Caco-2 (cell line): ENCODE results near the gene TTC38. TPM values are rescaled to one million over a fixed set of nuclear protein-coding genes. Genes with fewer than 3 reads are reported as not detected.

Source experiments
- BruUV-seq: library from RNA; stranded (reverse); fragments of 400-500 nt; replicated peaks from 2 replicates; lab custom pipeline; 2021; lab: Mats Ljungman, UMichigan
- CTCF ChIA-PET: fragments of 300-600 bp; sonication (Branson Sonifier 250); formaldehyde crosslinking; loops from one replicate; lab custom pipeline; 2022; ENCODE audit warnings: antibody characterized with exemption; lab: Charles Lee
- POLR2A ChIA-PET: fragments of 300-600 bp; sonication (Branson Sonifier 250); formaldehyde crosslinking; loops from one replicate; lab custom pipeline; 2022; ENCODE audit warnings: antibody characterized with exemption; lab: Charles Lee
- DNase-seq, 2 experiments: peaks; one replicate each; pipeline versions ENCODE4 v3.0.0 to v3.0.0-alpha.2; 2020 to 2022
- H3K27me3 ChIP-seq: replicated peaks from 2 replicates; pipeline ENCODE4 v1.6.0; 2011; ENCODE audit warnings: low read length; ENCODE audit not compliant: control insufficient read depth, insufficient read depth
- H3K36me3 ChIP-seq: 2 replicates; pipeline ENCODE4 v1.5.1; 2011; ENCODE audit warnings: low read length; ENCODE audit not compliant: control insufficient read depth, insufficient read depth
- H3K4me1 ChIP-seq: fragments of 250-450 bp; sonication (Bioruptor Pico); 2 replicates; pipeline ENCODE4 v1.5.1; 2020; ENCODE audit warnings: mild to moderate bottlenecking
- H3K4me3 ChIP-seq: 2 replicates; pipeline ENCODE4 v1.5.1; 2011; ENCODE audit warnings: low read depth, mild to moderate bottlenecking, control low read depth, low read length
- H3K9me3 ChIP-seq: fragments of 250-450 bp; sonication (Bioruptor Pico); 2 replicates; pipeline ENCODE4 v1.5.1; 2020; ENCODE audit warnings: mild to moderate bottlenecking, moderate library complexity
- H3K27ac Mint-ChIP-seq: one replicate; pipeline ENCODE4 v1.8.0; 2022; ENCODE audit warnings: mixed read lengths; ENCODE audit not compliant: unreplicated experiment
- H3K27me3 Mint-ChIP-seq: one replicate; pipeline ENCODE4 v1.8.0; 2022; ENCODE audit warnings: mixed read lengths; ENCODE audit not compliant: insufficient read depth, unreplicated experiment
- H3K36me3 Mint-ChIP-seq: one replicate; pipeline ENCODE4 v1.8.0; 2022; ENCODE audit warnings: mild to moderate bottlenecking, mixed read lengths; ENCODE audit not compliant: insufficient read depth, unreplicated experiment
- H3K4me1 Mint-ChIP-seq: one replicate; pipeline ENCODE4 v1.8.0; 2022; ENCODE audit warnings: low read depth, mixed read lengths; ENCODE audit not compliant: unreplicated experiment
- H3K4me3 Mint-ChIP-seq: one replicate; pipeline ENCODE4 v1.8.0; 2022; ENCODE audit warnings: mild to moderate bottlenecking, moderate library complexity, mixed read lengths; ENCODE audit not compliant: unreplicated experiment
- H3K9me3 Mint-ChIP-seq: one replicate; pipeline ENCODE4 v1.8.0; 2022; ENCODE audit warnings: mixed read lengths; ENCODE audit not compliant: unreplicated experiment
- CTCF ChIP-seq, 2 experiments: fragments of 200-600 bp in 1 of 2; IDR thresholded peaks; 1 replicate in 1 of 2; 2 replicates in 1 of 2; pipeline versions ENCODE4 v1.5.1 to v1.8.0; 2011 to 2022; ENCODE audit warnings: antibody characterized with exemption in 1 of 2, control low read depth in 1 of 2, inconsistent platforms in 1 of 2, low read depth in 1 of 2, low read length in 1 of 2, mild to moderate bottlenecking in 1 of 2, moderate library complexity in 1 of 2; ENCODE audit not compliant: insufficient read depth in 1 of 2, severe bottlenecking in 1 of 2, unreplicated experiment in 1 of 2
- intact Hi-C: fragments of 100-400 bp; cut with micrococcal nuclease; formaldehyde crosslinking; loops from one replicate; pipeline ENCODE4 v1.10.0; 2022; ENCODE audit not compliant: unreplicated experiment
- total RNA-seq: library from RNA; stranded (reverse); gene quantifications from 2 replicates; pipeline ENCODE4 v1.2.3, GENCODE V29; 2022

The TTC38 gene
- total RNA-seq, 1 experiment from 2014 or later = 44.5 TPM

GRCh38 chr22:46256358-46256958, 11.3 kb upstream of the TTC38 start:
- peaks cover 10% of the 10 kb centered on the region for H3K4me1 Mint-ChIP-seq
- no TSS peak for BruUV-seq
- Histone ChIP-seq H3K4me3 (no peak overlapping the region), H3K27me3 (no peaks in the 10 kb centered on the region), H3K9me3 (no peaks in the 10 kb centered on the region), H3K36me3 (no peaks in the 10 kb centered on the region), H3K4me1 (peaks cover 4% of the 10 kb centered on the region)
- H3K9me3 Mint-ChIP-seq = no peaks in the 10 kb centered on the region
- CTCF ChIA-PET = no interaction called here
- intact Hi-C loops = no loop called here
- no peak for TF ChIP-seq CTCF (IDR thresholded peaks at IDR 0.05; ENCODE audit: insufficient read depth in 1 of 2, low read depth in 1 of 2, low read length in 1 of 2, severe bottlenecking in 1 of 2, unreplicated experiment in 1 of 2)
- H3K27me3 Mint-ChIP-seq = peaks cover 4% of the 10 kb centered on the region
- no peaks in the 10 kb centered on the region for H3K36me3 Mint-ChIP-seq
- H3K27ac Mint-ChIP-seq = no peak overlapping the region
- no peak for DNase-seq
- POLR2A ChIA-PET = no interaction called here
- no peak overlapping the region for H3K4me3 Mint-ChIP-seq

- POLR2A ChIA-PET = no interaction called here
- H3K4me3 Mint-ChIP-seq = no peak overlapping the region
- intact Hi-C loops = no loop called here
- Histone ChIP-seq H3K36me3 (no peaks in the 10 kb centered on the region), H3K9me3 (no peaks in the 10 kb centered on the region), H3K4me1 (peaks cover 5% of the 10 kb centered on the region), H3K27me3 (no peaks in the 10 kb centered on the region), H3K4me3 (no peak overlapping the region)
- TF ChIP-seq CTCF (IDR thresholded peaks at IDR 0.05; ENCODE audit: insufficient read depth in 1 of 2, low read depth in 1 of 2, low read length in 1 of 2, severe bottlenecking in 1 of 2, unreplicated experiment in 1 of 2) = no peak
- no peaks in the 10 kb centered on the region for H3K9me3 Mint-ChIP-seq
- no TSS peak for BruUV-seq
- DNase-seq = no peak
- H3K4me1 Mint-ChIP-seq = peaks cover 6% of the 10 kb centered on the region
- H3K27ac Mint-ChIP-seq = no peak overlapping the region
- no peaks in the 10 kb centered on the region for H3K36me3 Mint-ChIP-seq
- CTCF ChIA-PET = no interaction called here
- H3K27me3 Mint-ChIP-seq = peaks cover 4% of the 10 kb centered on the region
Measured at GRCh38 chr22:46259374-46259773, 8.4 kb upstream of the TTC38 start.

GRCh38 chr22:46260038-46260437, 7.8 kb upstream of the TTC38 start:
- Mint-ChIP-seq H3K4me3 (no peak overlapping the region), H3K36me3 (no peaks in the 10 kb centered on the region), H3K27me3 (peaks cover 4% of the 10 kb centered on the region), H3K4me1 (peaks cover 6% of the 10 kb centered on the region), H3K9me3 (no peaks in the 10 kb centered on the region), H3K27ac (no peak overlapping the region)
- CTCF ChIA-PET = no interaction called here
- no peak for TF ChIP-seq CTCF (IDR thresholded peaks at IDR 0.05; ENCODE audit: insufficient read depth in 1 of 2, low read depth in 1 of 2, low read length in 1 of 2, severe bottlenecking in 1 of 2, unreplicated experiment in 1 of 2)
- POLR2A ChIA-PET = no interaction called here
- no peak for DNase-seq
- H3K27me3 ChIP-seq = no peaks in the 10 kb centered on the region
- BruUV-seq = no TSS peak
- intact Hi-C loops = no loop called here
- H3K9me3 ChIP-seq = peaks cover 6% of the 10 kb centered on the region
- no peaks in the 10 kb centered on the region for H3K36me3 ChIP-seq
- peaks cover 10% of the 10 kb centered on the region for H3K4me1 ChIP-seq
- H3K4me3 ChIP-seq = no peak overlapping the region
